C4-2B (cell line): ENCODE results near the gene NPAS1.

Experiments
- H3K27ac ChIP-seq: fragments of 450-650 bp; 2 replicates; pipeline ENCODE4 v1.5.1; 2017
- ZFX ChIP-seq: fragments of 450-650 bp; IDR thresholded peaks from 2 replicates; pipeline ENCODE4 v1.6.1; 2017
- TF ChIP-seq, protein P1 (sequence below): fragments of 450-650 bp; conservative IDR thresholded peaks from 2 replicates; pipeline ENCODE4 v1.5.1; 2017; ENCODE audit warnings: mild to moderate bottlenecking

NPAS1 gene

GRCh38 chr19:47019431-47020041, at the start of gene NPAS1:
NPAS1 (plus strand) TSS chr19:47019837; CDS start chr19:47021048, 1,211 bp downstream.
- TF ChIP-seq, protein P1, sequence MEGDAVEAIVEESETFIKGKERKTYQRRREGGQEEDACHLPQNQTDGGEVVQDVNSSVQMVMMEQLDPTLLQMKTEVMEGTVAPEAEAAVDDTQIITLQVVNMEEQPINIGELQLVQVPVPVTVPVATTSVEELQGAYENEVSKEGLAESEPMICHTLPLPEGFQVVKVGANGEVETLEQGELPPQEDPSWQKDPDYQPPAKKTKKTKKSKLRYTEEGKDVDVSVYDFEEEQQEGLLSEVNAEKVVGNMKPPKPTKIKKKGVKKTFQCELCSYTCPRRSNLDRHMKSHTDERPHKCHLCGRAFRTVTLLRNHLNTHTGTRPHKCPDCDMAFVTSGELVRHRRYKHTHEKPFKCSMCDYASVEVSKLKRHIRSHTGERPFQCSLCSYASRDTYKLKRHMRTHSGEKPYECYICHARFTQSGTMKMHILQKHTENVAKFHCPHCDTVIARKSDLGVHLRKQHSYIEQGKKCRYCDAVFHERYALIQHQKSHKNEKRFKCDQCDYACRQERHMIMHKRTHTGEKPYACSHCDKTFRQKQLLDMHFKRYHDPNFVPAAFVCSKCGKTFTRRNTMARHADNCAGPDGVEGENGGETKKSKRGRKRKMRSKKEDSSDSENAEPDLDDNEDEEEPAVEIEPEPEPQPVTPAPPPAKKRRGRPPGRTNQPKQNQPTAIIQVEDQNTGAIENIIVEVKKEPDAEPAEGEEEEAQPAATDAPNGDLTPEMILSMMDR: no peak
- TF ChIP-seq ZFX: no peak
- H3K27ac ChIP-seq: no peak within 1 kb of the TSS

DNA sequence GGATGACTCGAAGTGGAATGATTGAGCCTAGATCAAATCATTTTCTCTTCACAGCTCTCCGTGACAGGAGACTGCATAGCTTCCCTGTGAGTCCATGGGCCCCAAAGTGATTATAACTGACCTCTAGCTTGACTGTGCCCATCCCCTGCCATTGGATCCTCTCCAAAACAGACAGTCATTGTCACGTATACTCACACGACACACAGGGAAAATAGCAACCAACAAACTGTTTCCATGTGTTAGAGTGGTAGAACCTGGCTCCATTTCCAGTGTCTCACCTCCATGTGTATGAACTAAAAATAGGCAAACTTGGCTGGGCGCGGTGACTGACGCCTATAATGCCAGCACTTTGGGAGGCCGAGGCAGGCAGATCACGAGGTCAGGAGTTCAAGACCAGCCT, 48.8 kb upstream of the NPAS1 start:
- H3K27ac ChIP-seq: no peak overlapping the region
- TF ChIP-seq ZFX: no peak
- TF ChIP-seq, protein P1: no peak

DNA sequence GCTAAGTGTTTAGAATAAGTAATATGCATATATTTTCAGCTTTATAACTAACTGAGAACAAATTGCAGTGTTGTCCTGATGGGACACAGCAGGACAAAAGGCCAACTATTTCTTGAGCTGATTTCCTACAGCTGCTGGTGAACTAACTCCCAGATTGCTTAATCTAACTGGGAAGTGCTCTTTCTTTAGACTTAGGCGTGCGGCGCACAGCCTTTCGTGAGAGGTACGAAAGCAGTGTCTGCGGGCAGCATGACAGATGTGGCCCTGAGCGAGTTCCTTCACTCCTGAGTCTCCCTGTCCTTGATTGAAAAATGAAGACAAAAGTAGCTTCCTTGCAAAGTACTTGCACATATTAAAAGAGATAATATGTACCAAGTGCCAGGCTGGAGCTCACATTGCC, 47.3 kb upstream of the NPAS1 start:
- no peak for TF ChIP-seq ZFX
- TF ChIP-seq, protein P1: no peak
- no peak overlapping the region for H3K27ac ChIP-seq

GRCh38 chr19:46974181-46974580, 45.5 kb upstream of the NPAS1 start:
- peak overlapping the region; percentile 87 for H3K27ac ChIP-seq
- no peak for TF ChIP-seq ZFX
- TF ChIP-seq, protein P1: no peak

GRCh38 chr19:46975011-46975924, 44.4 kb upstream of the NPAS1 start:
- TF ChIP-seq, protein P1: no peak
- TF ChIP-seq ZFX: no peak
- H3K27ac ChIP-seq: peak overlapping the region; percentile 87

DNA sequence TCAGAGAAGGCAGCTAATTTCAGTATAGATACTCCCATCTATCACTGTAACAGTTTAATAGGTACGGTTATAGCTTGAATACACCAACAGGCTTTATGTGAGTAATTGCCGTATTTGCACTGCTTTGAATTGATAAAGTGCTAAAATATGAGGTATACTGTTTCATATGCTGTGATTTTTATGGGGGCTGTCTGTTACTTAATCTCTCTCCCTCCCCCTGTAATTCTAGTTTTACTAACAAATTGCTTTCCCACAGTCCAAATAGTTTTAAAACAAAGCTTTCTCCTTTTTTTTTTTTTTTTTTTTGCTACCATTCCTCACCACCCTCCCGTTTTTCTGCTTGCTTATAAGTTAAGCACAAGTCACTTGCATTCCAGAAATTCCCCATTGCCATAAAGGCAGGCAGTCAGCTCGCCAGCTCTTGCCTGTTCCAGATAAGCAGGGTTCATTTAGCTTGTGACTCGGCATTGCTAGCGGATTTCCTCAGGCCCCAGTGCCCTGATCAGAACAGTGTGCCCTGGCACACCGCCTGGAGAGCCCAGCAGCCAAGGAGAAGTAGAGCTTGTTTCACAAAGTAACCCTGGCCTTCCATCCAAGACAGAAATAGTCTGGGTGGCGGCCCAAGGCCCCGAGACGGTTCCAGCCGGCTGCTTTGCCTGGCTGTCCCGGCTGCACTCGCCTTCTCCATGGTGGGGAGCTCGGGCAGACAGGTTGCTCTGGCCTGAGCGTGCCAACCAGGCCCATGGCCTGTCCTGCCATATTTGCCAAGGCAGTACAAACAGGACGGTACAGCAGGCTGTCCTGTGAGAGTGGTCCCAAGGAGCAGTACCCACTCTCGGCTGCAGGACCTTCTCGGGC, 43.5 kb upstream of the NPAS1 start:
- H3K27ac ChIP-seq: peak overlapping the region; percentile 87
- TF ChIP-seq, protein P1: no peak
- TF ChIP-seq ZFX: no peak
